GM12878 (cell line): ENCODE data around the gene FAS. TPM values are rescaled to one million over a fixed set of nuclear protein-coding genes. Genes with fewer than 3 reads are reported as not detected.

Source experiments
- CHD1 ChIP-seq: IDR thresholded peaks from 2 replicates; pipeline ENCODE4 v1.6.1; 2012; ENCODE audit warnings: low read depth, low read length, improper control_type of control experiment
- CHD2 ChIP-seq: IDR thresholded peaks from 2 replicates; pipeline ENCODE4 v1.6.1; 2011; ENCODE audit warnings: low read depth, low read length, improper control_type of control experiment, borderline replicate concordance
- CHD4 ChIP-seq: fragments of 200-600 bp; sonication (generic); IDR thresholded peaks from 2 replicates; pipeline ENCODE4 v1.6.1; 2016; ENCODE audit warnings: mild to moderate bottlenecking
- CREM ChIP-seq: IDR thresholded peaks from 2 replicates; pipeline ENCODE4 v1.6.1; 2014; ENCODE audit warnings: antibody characterized with exemption, low read depth
- DPF2 ChIP-seq: fragments of 450-650 bp; IDR thresholded peaks from 2 replicates; pipeline ENCODE4 v1.6.1; 2017; ENCODE audit warnings: mild to moderate bottlenecking
- FOXK2 ChIP-seq: fragments of 450-650 bp; IDR thresholded peaks from 2 replicates; pipeline ENCODE4 v1.6.1; 2017; ENCODE audit warnings: mild to moderate bottlenecking, moderate library complexity
- MTA2 ChIP-seq: fragments of 450-650 bp; IDR thresholded peaks from 2 replicates; pipeline ENCODE4 v1.6.1; 2016; ENCODE audit warnings: low read depth, mild to moderate bottlenecking, moderate library complexity
- MXI1 ChIP-seq: fragments of 150-350 bp; IDR thresholded peaks from 2 replicates; pipeline ENCODE4 v1.6.1; 2011; ENCODE audit warnings: low read depth, mild to moderate bottlenecking, inconsistent platforms, low read length, improper control_type of control experiment
- NBN ChIP-seq: fragments of 450-650 bp; IDR thresholded peaks from 2 replicates; pipeline ENCODE4 v1.6.1; 2016
- NRF1 ChIP-seq: conservative IDR thresholded peaks from 2 replicates; pipeline ENCODE4 v1.6.1; 2011; ENCODE audit warnings: mild to moderate bottlenecking, low read depth, low read length, improper control_type of control experiment
- PAX8 ChIP-seq: fragments of 450-650 bp; IDR thresholded peaks from 2 replicates; pipeline ENCODE4 v1.6.1; 2017; ENCODE audit warnings: mild to moderate bottlenecking, moderate library complexity
- RCOR1 ChIP-seq: conservative IDR thresholded peaks from 2 replicates; pipeline ENCODE4 v1.6.1; 2012; ENCODE audit warnings: low read depth, low read length, improper control_type of control experiment
- RFX5 ChIP-seq: IDR thresholded peaks from 2 replicates; pipeline ENCODE4 v1.6.1; 2011; ENCODE audit warnings: low read depth, low read length, improper control_type of control experiment
- SUZ12 ChIP-seq: fragments of 200-600 bp; sonication (generic); IDR thresholded peaks from one replicate; pipeline ENCODE4 v1.6.1; 2018; ENCODE audit warnings: antibody characterized with exemption, mild to moderate bottlenecking; ENCODE audit not compliant: unreplicated experiment
- TAF1 ChIP-seq: IDR thresholded peaks from 2 replicates; pipeline ENCODE4 v1.6.1; 2011; ENCODE audit warnings: mild to moderate bottlenecking, low read depth, low read length, borderline replicate concordance
- TBL1XR1 ChIP-seq: IDR thresholded peaks from 2 replicates; pipeline ENCODE4 v1.6.1; 2012; ENCODE audit warnings: low read depth, low read length, improper control_type of control experiment
- WRNIP1 ChIP-seq: IDR thresholded peaks from 2 replicates; pipeline ENCODE4 v1.6.1; 2011; ENCODE audit warnings: low read depth, low read length, improper control_type of control experiment, borderline replicate concordance
- ZNF24 ChIP-seq: fragments of 450-650 bp; IDR thresholded peaks from 2 replicates; pipeline ENCODE4 v1.6.1; 2017; ENCODE audit warnings: antibody characterized with exemption, mild to moderate bottlenecking
- ZNF274 ChIP-seq: IDR thresholded peaks from one replicate; pipeline ENCODE4 v1.8.0; 2011; ENCODE audit not compliant: insufficient read length, insufficient read depth
- polyA plus RNA-seq, 11 experiments: library from polyadenylated mRNA; depleted of rRNA in 4 of 11; unstranded in 6 of 11; stranded (reverse) in 5 of 11; fragments of >200 nt; fragmentation: Nextera tagmentation in 4 of 11; fragmentation: Illumina TruSeq in 1 of 11; extraction: Ambion mirVana in 4 of 11; extraction: Trizol in 1 of 11; gene quantifications; 1 replicate in 1 of 11; 2 replicates in 10 of 11; pipeline versions ENCODE4 v1.2.1 to v1.2.3, GENCODE V29; 2011 to 2016; ENCODE audit warnings: inconsistent platforms in 2 of 11, missing spikeins in 2 of 11, low read depth in 1 of 11
- total RNA-seq, 4 experiments: library from RNA; depleted of rRNA in 3 of 4; stranded (reverse); fragments of >200 nt in 3 of 4; fragmentation: Illumina TruSeq in 1 of 4; extraction: Trizol in 1 of 4; gene quantifications; 2 replicates each; pipeline versions ENCODE4 v1.2.1 to v1.2.3, GENCODE V29; 2013 to 2021
- TF ChIP-seq, protein P1 (sequence below): fragments of 450-650 bp; IDR thresholded peaks from 2 replicates; pipeline ENCODE4 v1.6.1; 2017; ENCODE audit warnings: mild to moderate bottlenecking, low read depth, inconsistent platforms; ENCODE audit not compliant: poor library complexity, severe bottlenecking
- TF ChIP-seq, protein P2 (sequence below): IDR thresholded peaks from 2 replicates; pipeline ENCODE4 v1.6.1; 2012; ENCODE audit warnings: low read depth, low read length, improper control_type of control experiment
- TF ChIP-seq, protein P3 (sequence below): fragments of 450-650 bp; conservative IDR thresholded peaks from 2 replicates; pipeline ENCODE4 v1.6.1; 2017; ENCODE audit warnings: mild to moderate bottlenecking, moderate library complexity
- TF ChIP-seq, protein P4 (sequence below): fragments of 450-650 bp; formaldehyde crosslinking; IDR thresholded peaks from 2 replicates; pipeline ENCODE4 v1.4.0; 2020; ENCODE audit warnings: mild to moderate bottlenecking, moderate library complexity

Gene FAS
- total and polyA plus RNA-seq, 10 of the 15 experiments (the other 5 are each of a cell fraction or from before 2014, with no cell fraction given), result 50.1 to 147 (median 69.9) TPM

DNA sequence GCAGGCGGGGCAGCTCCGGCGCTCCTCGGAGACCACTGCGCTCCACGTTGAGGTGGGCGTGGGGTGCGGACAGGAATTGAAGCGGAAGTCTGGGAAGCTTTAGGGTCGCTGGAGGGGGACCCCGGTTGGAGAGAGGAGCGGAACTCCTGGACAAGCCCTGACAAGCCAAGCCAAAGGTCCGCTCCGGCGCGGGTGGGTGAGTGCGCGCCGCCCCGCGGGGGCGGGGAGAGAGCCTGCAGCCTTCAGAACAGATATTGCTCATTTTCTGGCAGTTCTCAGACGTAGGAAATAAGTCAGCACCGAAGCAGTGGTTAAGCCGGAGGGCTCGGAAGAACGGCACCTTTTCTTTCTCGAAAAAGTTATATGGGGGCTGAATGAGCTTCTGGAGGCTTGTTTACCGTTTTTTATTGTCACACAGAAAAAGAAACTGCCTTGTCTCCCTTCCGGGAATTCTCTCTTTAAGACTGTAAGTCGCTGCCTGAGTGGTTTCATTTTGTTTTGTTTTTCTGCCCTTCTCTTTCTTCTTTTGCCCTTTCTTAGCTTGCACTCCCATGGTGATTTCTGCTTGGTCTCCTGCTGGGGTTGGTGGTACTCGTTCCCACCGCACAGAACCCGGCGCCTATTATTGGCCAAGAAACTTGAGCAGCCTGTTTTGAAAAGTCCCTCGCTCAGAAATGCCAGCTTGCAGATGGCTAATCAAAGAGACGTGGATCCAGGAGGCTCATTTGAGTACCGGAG is 732 bp downstream of the FAS start (continued):
- peak; percentile 82; the same call in 1 of the 2 replicates for TF ChIP-seq CHD1
- TF ChIP-seq DPF2, result peak; percentile 75
- 0 out of 2 replicates have a peak, but pooled peaks have one; percentile 56 for TF ChIP-seq ZNF24
- TF ChIP-seq, protein P1, sequence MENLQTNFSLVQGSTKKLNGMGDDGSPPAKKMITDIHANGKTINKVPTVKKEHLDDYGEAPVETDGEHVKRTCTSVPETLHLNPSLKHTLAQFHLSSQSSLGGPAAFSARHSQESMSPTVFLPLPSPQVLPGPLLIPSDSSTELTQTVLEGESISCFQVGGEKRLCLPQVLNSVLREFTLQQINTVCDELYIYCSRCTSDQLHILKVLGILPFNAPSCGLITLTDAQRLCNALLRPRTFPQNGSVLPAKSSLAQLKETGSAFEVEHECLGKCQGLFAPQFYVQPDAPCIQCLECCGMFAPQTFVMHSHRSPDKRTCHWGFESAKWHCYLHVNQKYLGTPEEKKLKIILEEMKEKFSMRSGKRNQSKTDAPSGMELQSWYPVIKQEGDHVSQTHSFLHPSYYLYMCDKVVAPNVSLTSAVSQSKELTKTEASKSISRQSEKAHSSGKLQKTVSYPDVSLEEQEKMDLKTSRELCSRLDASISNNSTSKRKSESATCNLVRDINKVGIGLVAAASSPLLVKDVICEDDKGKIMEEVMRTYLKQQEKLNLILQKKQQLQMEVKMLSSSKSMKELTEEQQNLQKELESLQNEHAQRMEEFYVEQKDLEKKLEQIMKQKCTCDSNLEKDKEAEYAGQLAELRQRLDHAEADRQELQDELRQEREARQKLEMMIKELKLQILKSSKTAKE, result peak; percentile 63
- TF ChIP-seq TAF1, result peak; percentile 81
- no peak for TF ChIP-seq FOXK2
- no peak for TF ChIP-seq CHD4
- TF ChIP-seq MTA2, result peak; percentile 15; the same call in 1 of the 2 replicates
- TF ChIP-seq, protein P2, sequence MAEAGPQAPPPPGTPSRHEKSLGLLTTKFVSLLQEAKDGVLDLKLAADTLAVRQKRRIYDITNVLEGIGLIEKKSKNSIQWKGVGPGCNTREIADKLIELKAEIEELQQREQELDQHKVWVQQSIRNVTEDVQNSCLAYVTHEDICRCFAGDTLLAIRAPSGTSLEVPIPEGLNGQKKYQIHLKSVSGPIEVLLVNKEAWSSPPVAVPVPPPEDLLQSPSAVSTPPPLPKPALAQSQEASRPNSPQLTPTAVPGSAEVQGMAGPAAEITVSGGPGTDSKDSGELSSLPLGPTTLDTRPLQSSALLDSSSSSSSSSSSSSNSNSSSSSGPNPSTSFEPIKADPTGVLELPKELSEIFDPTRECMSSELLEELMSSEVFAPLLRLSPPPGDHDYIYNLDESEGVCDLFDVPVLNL, result peak; percentile 79
- peak; percentile 73 for TF ChIP-seq NBN
- peak; percentile 53; the same call in 1 of the 2 replicates for TF ChIP-seq WRNIP1
- TF ChIP-seq CREM, result peak; percentile 33; the same call in 1 of the 2 replicates
- TF ChIP-seq SUZ12, result no peak
- no peak for TF ChIP-seq ZNF274
- no peak for TF ChIP-seq RCOR1
- TF ChIP-seq MXI1, result no peak
- peak; percentile 32; the same call in 1 of the 2 replicates for TF ChIP-seq CHD2
- TF ChIP-seq, protein P3, sequence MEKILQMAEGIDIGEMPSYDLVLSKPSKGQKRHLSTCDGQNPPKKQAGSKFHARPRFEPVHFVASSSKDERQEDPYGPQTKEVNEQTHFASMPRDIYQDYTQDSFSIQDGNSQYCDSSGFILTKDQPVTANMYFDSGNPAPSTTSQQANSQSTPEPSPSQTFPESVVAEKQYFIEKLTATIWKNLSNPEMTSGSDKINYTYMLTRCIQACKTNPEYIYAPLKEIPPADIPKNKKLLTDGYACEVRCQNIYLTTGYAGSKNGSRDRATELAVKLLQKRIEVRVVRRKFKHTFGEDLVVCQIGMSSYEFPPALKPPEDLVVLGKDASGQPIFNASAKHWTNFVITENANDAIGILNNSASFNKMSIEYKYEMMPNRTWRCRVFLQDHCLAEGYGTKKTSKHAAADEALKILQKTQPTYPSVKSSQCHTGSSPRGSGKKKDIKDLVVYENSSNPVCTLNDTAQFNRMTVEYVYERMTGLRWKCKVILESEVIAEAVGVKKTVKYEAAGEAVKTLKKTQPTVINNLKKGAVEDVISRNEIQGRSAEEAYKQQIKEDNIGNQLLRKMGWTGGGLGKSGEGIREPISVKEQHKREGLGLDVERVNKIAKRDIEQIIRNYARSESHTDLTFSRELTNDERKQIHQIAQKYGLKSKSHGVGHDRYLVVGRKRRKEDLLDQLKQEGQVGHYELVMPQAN, result 0 out of 2 replicates have a peak, but pooled peaks have one; percentile 11
- no peak for TF ChIP-seq RFX5
- 0 out of 2 replicates have a peak, but pooled peaks have one; percentile 52 for TF ChIP-seq PAX8
- no peak for TF ChIP-seq NRF1
- TF ChIP-seq, protein P4, sequence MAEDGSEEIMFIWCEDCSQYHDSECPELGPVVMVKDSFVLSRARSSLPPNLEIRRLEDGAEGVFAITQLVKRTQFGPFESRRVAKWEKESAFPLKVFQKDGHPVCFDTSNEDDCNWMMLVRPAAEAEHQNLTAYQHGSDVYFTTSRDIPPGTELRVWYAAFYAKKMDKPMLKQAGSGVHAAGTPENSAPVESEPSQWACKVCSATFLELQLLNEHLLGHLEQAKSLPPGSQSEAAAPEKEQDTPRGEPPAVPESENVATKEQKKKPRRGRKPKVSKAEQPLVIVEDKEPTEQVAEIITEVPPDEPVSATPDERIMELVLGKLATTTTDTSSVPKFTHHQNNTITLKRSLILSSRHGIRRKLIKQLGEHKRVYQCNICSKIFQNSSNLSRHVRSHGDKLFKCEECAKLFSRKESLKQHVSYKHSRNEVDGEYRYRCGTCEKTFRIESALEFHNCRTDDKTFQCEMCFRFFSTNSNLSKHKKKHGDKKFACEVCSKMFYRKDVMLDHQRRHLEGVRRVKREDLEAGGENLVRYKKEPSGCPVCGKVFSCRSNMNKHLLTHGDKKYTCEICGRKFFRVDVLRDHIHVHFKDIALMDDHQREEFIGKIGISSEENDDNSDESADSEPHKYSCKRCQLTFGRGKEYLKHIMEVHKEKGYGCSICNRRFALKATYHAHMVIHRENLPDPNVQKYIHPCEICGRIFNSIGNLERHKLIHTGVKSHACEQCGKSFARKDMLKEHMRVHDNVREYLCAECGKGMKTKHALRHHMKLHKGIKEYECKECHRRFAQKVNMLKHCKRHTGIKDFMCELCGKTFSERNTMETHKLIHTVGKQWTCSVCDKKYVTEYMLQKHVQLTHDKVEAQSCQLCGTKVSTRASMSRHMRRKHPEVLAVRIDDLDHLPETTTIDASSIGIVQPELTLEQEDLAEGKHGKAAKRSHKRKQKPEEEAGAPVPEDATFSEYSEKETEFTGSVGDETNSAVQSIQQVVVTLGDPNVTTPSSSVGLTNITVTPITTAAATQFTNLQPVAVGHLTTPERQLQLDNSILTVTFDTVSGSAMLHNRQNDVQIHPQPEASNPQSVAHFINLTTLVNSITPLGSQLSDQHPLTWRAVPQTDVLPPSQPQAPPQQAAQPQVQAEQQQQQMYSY (CRISPR knock-in tag), result no peak
- 0 out of 2 replicates have a peak, but pooled peaks have one; percentile 48 for TF ChIP-seq TBL1XR1
